OCI-LY3 (cell line): Measurements from ENCODE around the gene BTG2.

Experiments used
- H2AFZ ChIP-seq: fragments of 200-600, 300-600 bp; shearing (Covaris generic); 2 replicates; pipeline ENCODE4 v1.6.0; 2014; ENCODE audit warnings: antibody characterized with exemption, low read depth, low read length
- H3K27ac ChIP-seq: fragments of 200-600, 300-600 bp; sonication (generic); 2 replicates; pipeline ENCODE4 v1.5.1; 2014; ENCODE audit warnings: mild to moderate bottlenecking, low read length, moderate library complexity, mixed read lengths
- H3K27me3 ChIP-seq: fragments of 200-600, 300-600 bp; sonication (generic); 2 replicates; pipeline ENCODE4 v1.6.1; 2014; ENCODE audit warnings: low read depth, low read length, mixed read lengths
- H3K36me3 ChIP-seq: fragments of 200-600, 300-600 bp; sonication (generic); replicated peaks from 2 replicates; pipeline ENCODE3; 2014; ENCODE audit warnings: low read depth, low read length, mixed read lengths
- H3K4me1 ChIP-seq: fragments of 300-600, 200-600 bp; sonication (generic); 2 replicates; pipeline ENCODE4 v1.6.1; 2014; ENCODE audit warnings: low read length, mixed read lengths
- H3K4me2 ChIP-seq: fragments of 200-600, 300-600 bp; sonication (generic); 2 replicates; pipeline ENCODE4 v1.6.1; 2014; ENCODE audit warnings: low read length, mixed read lengths
- H3K4me3 ChIP-seq: fragments of 300-600, 200-600 bp; sonication (generic); 2 replicates; pipeline ENCODE4 v1.5.1; 2014; ENCODE audit warnings: antibody characterized with exemption, mild to moderate bottlenecking, low read length, moderate library complexity
- H3K79me2 ChIP-seq: fragments of 300-600, 200-600 bp; shearing (Covaris generic); 2 replicates; pipeline ENCODE4 v1.6.1; 2014; ENCODE audit warnings: mild to moderate bottlenecking, low read length, mixed read lengths
- H3K9ac ChIP-seq: fragments of 300-600, 200-600 bp; shearing (Covaris generic); 2 replicates; pipeline ENCODE4 v1.6.0; 2014; ENCODE audit warnings: mild to moderate bottlenecking, low read length, moderate library complexity
- H3K9me3 ChIP-seq: fragments of 200-600, 300-600 bp; shearing (Covaris generic); 2 replicates; pipeline ENCODE4 v1.6.1; 2014; ENCODE audit warnings: low read length, mixed read lengths; ENCODE audit not compliant: insufficient read depth
- H4K20me1 ChIP-seq: fragments of 200-600, 300-600 bp; sonication (generic); 2 replicates; pipeline ENCODE4 v1.6.1; 2016; ENCODE audit warnings: low read length, mixed read lengths; ENCODE audit not compliant: insufficient read depth
- CTCF ChIP-seq: fragments of 200-600, 300-600 bp; sonication (generic); IDR thresholded peaks from 2 replicates; pipeline ENCODE4 v1.5.1; 2014; ENCODE audit warnings: antibody characterized with exemption, low read length, low read depth
- EZH2phosphoT487 ChIP-seq: fragments of 200-600 bp; shearing (Covaris generic); IDR thresholded peaks from 2 replicates; pipeline ENCODE4 v1.6.1; 2018; ENCODE audit warnings: antibody characterized with exemption, mixed run types, low read depth

BTG2 gene

GRCh38 chr1:203324105-203325025 lies 19.0 kb downstream of the BTG2 start:
- TF ChIP-seq CTCF (no peak), EZH2phosphoT487 (no peak)
- H3K4me1 ChIP-seq, result peaks cover 86% of the 10 kb centered on the region
- no peaks in the 10 kb centered on the region for H3K27me3 ChIP-seq
- H3K36me3 ChIP-seq, result no peaks in the 10 kb centered on the region
- no peaks in the 10 kb centered on the region for H3K79me2 ChIP-seq
- peak overlapping the region; percentile 73 for H3K4me3 ChIP-seq
- H4K20me1 ChIP-seq, result no peaks in the 10 kb centered on the region
- peak overlapping the region; percentile 80 for H3K4me2 ChIP-seq
- H3K9me3 ChIP-seq, result no peaks in the 10 kb centered on the region; the same call in 1 of the 2 replicates
- H3K9ac ChIP-seq, result peak overlapping the region; percentile 74
- 0 out of 2 replicates have a peak overlapping the region, but pooled peaks have one; percentile 13 for H2AFZ ChIP-seq
- H3K27ac ChIP-seq, result peak overlapping the region; percentile 84

- Histone ChIP-seq H3K4me1 (peaks cover 84% of the 10 kb centered on the region), H3K9me3 (no peaks in the 10 kb centered on the region; the same call in 1 of the 2 replicates), H3K27ac (peak overlapping the region; percentile 84), H3K27me3 (no peaks in the 10 kb centered on the region), H3K79me2 (no peaks in the 10 kb centered on the region), H3K4me2 (peak overlapping the region; percentile 80), H3K9ac (peak overlapping the region; percentile 74), H2AFZ (no peak overlapping the region), H3K36me3 (no peaks in the 10 kb centered on the region), H3K4me3 (peak overlapping the region; percentile 73), H4K20me1 (no peaks in the 10 kb centered on the region)
- TF ChIP-seq EZH2phosphoT487, result no peak
- no peak for TF ChIP-seq CTCF
Measured at GRCh38 chr1:203325026-203325417, 19.7 kb downstream of the BTG2 start.

- TF ChIP-seq CTCF, result no peak
- TF ChIP-seq EZH2phosphoT487, result no peak
- H3K27ac ChIP-seq, result peak overlapping the region; percentile 84
- no peaks in the 10 kb centered on the region for H3K36me3 ChIP-seq
- H3K79me2 ChIP-seq, result no peaks in the 10 kb centered on the region
- peak overlapping the region; percentile 74 for H3K9ac ChIP-seq
- peak overlapping the region; percentile 80 for H3K4me2 ChIP-seq
- H3K27me3 ChIP-seq, result no peaks in the 10 kb centered on the region
- no peaks in the 10 kb centered on the region; the same call in 1 of the 2 replicates for H3K9me3 ChIP-seq
- H3K4me3 ChIP-seq, result peak overlapping the region; percentile 73
- peaks cover 78% of the 10 kb centered on the region for H3K4me1 ChIP-seq
- H2AFZ ChIP-seq, result no peak overlapping the region; the same call in 1 of the 2 replicates
- H4K20me1 ChIP-seq, result no peaks in the 10 kb centered on the region
Measured at GRCh38 chr1:203325418-203326091, 20.2 kb downstream of the BTG2 start.
